Fibroblast of skin of back (primary cell): ENCODE data around the gene DDX31.
"Not testable (repeated sequence)": the region's sequence is repeated elsewhere in the genome, so short reads cannot be mapped to it uniquely, and the experiment has no call there.

Experiments used
- DNase-seq: peaks from one replicate; pipeline ENCODE4 v3.0.0-alpha.2; 2013

Gene DDX31

DNA sequence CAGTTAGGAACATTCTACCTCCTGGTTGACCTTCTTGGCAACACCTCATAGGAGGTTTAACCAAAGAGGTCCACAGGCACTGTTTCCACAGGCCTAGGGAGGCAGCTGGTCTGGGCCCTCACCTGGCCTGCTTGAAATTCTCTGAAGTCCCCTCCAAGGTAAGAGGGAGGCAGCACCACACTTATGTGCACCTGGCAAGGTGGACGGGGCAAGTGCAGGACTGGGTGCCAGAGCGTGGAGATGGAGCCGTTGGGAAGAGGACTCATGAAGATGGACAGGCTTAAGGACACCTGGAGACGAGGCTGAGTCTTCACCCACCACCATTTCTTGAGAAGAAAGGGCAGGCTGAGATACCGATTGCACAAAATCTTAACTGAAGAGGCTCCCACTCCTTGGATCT is 94.0 kb downstream of the DDX31 start:
- DNase-seq: no peak

DNA sequence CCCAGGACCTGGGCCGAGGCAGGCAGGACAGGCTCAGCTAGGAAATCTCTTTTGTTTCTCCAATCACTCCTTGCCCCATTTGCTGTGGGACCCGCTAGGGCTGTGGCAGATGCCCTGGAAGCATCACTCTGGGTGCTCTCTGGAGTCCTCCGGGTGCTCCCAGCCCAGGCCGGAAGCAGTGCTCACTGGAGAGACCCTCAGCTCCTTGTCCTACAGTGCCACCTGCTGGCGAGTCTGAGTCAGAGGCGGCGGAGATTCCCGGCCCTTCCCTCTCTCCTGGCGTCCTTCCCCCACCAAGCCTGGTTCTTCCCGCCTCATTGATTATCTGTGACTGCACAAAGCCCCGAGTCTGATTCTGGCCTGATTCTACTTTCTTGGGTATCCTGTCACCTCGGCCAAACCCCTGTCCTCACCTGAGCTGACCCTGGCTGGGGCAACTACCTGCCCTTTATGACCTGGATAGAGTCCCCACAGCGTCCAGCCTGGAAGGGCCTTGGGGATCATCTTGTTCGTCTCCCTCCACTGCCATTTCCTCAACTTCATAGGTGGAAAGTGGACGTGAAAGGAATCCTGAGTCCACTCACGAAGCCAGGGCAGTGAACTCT is 94.7 kb downstream of the DDX31 start:
- peak; percentile 75 for DNase-seq

DNA sequence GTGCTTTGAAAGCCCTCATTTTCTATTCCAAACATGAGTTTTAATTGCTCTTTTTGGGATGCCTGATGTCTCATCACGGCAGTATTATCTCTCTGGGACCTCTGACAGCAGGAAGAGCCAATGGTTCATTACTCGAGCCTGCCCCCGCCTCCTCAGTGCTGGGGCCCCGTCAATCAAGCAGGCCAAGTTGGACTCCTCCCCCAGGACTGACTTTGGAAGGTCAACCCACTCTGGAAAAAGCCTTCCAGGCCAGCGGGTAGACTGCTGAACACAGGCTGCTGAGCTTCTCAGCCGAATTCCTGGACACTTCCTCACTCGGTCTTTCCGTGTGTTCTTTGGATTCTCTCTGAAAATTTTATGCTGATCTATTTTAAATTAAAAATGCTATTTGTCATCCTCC is 96.9 kb downstream of the DDX31 start:
- DNase-seq: peak; percentile 43

DNA sequence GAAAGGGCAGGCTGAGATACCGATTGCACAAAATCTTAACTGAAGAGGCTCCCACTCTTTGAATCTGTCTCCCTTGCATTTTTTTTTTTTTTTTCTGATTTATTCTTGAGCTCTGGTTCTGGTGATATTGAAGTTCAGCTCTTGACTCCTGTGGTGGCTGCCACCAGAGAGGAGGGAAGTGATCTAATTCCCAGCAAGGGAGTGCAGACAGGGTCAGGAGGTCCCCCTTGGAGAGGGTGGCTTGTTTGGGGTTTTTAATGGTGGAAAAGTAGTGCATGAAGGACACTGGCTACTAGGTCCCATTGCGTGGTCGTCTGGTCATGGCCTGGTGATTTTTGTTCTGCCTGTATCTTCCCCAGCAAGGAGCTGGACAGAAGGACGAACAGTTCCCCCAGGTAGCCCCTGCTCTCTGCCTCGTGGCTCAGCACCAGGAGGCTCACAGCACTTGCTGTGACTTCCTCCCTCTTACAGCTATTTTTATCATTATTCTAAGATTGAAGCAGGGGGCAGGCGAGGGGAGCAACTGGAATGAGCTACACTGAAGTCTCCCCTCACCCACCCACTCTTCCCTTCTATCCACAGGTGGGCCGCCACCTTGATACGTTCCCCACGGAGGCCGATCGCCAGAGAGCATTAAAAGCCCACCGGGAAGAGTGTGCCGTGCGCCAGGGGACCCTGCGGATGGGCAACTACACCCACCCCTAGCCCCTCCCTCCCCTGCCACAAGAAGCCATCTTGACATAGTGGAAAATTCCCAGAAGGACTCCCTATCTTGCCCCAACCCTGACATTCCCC is 97.8 kb downstream of the DDX31 start:
- DNase-seq: no peak

DNA sequence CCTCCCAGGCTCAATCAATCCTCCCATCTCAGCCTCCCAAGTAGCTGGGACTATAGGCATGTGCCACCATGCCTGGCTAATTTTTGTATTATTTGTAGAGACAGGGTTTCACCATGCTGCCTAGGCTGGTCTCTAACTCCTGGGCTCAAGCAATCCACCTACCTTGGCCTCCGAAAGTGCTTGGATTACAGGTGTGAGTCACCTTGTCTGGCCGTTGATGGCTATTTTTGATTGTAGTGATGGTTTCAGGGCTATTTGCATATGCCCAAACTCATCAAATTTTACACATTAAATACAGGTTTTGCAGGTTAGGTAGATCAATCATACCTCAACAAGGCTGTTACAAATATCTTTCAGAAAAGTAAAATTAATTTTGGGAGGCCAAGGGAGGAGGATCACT is 101.0 kb downstream of the DDX31 start:
- DNase-seq: not testable (repeated sequence)

DNA sequence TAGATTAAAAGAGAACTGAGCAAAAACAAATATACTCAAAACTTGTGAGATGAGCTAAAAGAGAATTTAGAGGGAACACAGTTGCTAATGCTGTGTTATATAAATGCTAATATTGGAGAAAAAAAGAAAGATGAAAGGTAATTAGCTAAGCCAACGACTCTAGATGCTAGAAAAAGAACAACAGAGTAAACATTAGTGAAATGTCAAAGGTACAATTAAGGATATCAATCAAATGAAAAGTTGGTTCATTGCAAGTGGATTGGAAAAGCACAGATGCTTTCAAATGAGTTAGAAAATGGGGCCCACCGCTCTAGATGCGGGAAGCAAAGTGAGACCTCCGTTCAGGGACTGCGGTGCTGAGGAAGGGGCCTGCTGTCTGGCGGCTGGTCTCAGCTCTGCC is 105.3 kb downstream of the DDX31 start:
- DNase-seq: no peak

DNA sequence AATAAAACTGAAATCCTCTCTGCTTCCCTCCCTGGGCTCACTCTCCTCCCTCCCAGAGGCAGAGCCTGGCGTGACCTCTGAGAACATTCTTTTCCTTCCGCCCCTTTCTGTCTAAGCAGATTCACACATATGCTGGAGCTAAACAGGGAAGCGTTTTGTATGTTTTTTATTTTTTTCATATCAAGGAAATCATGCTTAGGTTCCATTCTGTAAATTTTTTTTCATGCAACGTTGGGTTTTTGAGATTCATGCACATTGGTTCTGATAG is 107.5 kb downstream of the DDX31 start:
- DNase-seq: no peak

DNA sequence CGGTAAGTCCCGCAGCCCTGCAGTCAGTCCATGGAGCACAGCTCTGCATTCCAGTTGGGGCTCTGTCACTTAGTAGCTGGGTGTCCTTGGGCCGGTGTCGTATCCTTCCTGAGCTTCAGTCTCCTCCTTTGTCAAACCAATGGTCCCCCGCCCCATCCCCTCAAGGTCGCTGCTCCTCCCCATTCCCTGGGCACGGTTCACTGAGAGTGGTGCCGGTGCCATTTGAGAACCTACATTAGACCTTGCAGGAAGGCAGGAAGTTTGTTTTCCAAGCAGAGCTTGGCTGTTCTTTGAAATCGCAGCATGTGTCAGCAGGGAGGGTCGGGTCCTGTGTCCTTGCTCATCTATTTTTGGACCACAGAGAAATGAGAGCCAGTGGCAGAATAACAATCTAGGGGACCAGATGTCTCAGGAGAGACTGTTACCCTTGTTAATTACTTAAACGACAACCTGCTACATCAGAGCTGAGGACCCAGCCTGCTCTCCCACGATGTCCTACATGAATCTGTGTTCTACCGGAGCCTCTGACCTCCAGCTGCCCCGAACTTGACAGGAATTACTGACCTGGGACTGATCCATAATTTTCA is 109.1 kb downstream of the DDX31 start:
- no peak for DNase-seq

DNA sequence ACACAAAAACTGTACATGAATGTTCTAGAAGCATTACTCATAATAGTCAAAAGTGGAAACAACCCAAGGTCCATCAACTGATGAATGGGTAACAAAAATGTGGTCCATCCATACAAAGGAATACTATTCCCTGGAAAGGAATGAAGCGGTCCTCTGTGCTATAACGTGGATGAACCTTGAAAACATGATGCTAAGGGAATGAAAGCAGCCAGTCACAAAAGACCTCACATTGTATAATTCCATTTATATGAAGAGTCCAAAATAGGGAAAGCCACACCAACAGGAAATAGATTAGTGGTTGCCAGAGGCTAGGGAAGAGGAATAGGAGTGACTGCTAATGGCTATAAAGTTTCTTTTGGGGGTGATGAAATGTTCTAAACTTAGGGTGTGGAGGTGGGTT is 110.1 kb downstream of the DDX31 start:
- no peak for DNase-seq

DNA sequence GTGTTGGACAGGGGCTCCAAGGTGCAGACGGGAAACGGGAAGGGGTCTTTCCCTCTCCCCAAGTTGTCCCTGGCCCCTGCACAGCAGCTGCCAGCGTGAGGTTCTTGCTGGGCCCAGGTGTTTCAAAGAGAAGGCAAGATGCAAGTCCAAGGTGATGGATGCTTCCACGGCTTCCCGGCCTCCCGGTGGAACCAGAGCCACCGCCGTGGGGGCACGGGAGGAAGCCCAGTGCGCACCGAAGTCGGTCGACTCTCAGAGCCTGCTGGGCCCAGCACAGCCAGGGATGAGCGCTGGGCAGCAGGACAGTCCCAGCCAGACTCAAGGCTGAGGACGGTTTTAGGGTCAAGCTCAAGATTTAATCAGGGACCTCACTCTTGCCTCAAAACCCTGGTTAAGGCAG is 112.6 kb downstream of the DDX31 start:
- DNase-seq: no peak

DNA sequence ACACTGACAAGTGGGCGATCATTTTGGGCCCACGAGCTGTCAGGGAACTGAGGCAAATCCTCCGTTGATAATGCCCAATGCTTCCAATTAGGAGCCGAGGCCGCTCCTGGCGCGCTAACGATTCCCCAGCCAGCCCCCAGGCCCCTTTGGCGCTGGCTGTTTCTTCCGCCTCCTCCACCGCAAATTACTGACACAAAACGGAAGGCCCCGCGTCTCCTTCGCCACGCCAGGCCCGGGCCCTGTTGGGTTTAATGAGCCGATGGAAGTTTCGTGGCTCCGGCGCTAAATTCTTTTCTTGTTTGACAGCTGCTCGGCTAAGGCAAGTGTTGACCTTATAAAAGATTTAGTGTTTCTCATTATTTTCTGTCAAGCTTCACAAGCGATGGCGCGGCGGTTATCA is 113.1 kb downstream of the DDX31 start:
- no peak for DNase-seq

DNA sequence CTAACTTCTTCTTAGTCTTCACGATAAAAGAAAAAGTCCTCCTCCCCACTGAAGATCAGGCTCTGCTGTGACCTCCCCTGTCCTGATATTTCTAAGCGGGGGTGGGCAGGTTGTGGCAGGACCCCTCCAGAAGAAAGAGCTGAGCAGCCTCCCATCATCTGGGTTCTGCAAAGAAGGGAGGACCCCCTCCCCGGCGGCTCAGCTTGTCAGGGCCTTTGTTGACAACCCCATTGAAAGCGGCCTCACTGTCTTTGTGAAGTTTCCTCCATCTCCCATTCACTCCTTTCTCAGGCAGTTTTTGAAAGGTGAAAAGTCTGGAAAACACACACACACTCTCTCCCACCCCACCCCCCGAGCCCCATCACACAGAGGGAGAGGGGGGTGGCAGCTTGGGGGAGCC is 113.5 kb downstream of the DDX31 start:
- no peak for DNase-seq

DNA sequence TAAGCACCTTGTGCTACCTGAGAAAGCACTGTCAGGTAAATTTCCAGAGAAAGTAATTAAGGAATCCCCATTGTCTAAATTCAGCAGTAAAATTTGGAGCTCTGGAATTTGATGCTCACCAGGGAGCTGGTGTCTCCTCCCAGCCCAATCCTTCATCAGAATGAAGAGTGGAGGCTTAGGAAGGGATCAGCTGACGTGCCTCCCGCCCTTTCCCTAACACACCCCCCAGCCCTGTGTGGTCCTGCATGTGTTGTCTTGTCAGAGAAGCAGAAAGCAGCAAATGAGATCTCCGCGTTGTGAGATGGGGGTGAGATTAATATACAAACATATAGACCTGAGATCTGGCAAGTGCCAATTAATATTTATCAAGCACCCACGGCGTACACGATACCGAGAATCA is 114.3 kb downstream of the DDX31 start:
- DNase-seq: no peak

DNA sequence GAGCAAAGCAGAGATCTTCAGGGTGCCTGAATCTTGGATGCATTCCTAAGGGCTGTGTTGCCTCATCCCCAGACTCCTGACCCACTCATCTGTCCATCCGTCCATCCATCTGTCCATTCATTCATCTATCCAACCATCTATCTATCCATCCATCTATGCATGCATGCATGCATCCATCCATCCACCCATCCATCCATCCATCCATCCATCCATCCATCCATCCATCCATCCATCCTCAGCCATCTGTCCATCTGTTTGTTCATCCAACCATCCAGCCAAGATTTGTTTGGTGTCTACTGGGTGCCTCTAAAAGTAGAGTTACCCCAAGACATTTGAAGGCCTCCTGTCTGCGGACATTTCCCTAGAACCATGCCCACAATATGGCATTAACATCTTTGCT is 115.0 kb downstream of the DDX31 start:
- DNase-seq: no peak

DNA sequence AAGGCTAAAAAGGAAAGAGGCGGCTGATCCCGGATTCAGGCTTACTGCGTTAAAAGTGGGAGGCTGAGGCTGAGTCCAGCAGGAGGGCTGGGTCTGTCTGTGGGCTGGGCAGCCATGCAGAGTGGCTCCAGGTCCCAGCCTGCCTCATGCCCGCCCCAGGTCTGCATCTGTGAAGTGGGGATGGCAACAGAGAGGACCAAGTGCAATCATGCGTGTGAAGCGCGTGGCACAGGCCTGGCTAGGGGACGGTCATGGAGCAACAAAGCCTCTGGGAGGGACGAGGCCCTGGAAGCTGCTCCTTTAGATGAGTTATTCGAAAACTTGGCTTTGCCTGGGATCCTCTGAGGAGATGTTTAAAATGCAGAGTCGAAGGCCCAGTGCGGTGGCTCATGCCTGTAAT is 117.7 kb downstream of the DDX31 start:
- no peak for DNase-seq

DNA sequence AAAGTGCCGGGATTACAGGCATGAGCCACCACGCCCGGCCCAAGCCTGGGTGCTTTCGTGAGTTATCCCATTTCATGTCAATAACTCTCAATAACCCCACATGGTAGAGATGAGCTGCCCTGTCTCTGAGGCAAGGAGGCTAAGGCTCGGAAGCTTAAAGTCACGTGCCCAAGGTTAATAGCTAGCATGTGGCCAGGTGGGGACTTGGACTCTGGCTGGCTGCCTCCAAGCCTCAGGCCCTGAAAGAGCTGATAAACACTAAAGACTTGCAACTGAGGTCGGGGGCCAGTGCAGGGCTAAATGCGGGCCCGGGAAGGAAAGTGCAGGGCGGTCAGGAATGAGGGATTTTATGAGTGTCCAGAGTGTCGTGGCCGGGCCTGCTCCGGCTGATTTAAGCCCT is 118.2 kb downstream of the DDX31 start:
- DNase-seq: no peak

DNA sequence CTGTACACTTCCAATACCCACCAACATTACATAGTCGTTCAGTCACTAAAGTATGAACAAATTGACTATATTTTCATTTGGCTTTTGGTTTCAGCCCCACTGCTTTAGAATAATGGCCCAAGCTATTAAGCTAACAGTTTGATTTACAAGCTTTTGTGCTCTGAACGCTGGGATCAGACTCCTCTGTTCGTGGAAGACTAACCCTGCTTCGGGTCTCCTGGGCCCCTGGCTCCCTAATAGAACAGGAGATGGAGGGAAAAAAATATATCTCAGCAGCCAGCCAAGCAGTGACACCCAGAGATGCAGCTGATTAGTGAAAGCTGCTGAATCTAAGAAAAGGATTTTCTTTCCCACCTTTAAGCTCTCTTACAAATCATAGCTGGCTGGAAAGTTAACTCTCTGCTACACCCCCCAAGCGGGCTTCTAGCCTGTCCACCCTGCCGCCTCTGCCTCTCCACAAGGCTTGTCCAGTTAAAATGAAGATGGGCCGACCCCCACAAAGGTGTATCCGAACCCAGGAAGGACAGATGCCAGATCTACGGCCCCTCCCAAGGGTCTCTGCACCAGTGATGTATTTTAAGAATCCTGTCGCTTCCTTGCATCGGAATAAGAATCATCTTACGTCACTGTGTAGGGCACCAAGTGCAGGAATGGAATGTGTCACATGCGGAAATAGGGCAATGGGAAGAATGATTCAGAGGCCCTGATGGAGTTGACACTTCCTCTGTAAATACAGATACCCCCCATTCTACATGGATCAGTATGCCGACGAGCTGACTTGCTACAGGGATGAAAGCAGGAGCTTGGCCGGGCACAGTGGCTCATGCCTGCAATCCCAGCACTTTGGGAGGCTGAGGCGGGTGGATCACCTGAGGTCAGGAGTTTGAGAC is 120.8 kb downstream of the DDX31 start:
- peak; percentile 26 for DNase-seq

DNA sequence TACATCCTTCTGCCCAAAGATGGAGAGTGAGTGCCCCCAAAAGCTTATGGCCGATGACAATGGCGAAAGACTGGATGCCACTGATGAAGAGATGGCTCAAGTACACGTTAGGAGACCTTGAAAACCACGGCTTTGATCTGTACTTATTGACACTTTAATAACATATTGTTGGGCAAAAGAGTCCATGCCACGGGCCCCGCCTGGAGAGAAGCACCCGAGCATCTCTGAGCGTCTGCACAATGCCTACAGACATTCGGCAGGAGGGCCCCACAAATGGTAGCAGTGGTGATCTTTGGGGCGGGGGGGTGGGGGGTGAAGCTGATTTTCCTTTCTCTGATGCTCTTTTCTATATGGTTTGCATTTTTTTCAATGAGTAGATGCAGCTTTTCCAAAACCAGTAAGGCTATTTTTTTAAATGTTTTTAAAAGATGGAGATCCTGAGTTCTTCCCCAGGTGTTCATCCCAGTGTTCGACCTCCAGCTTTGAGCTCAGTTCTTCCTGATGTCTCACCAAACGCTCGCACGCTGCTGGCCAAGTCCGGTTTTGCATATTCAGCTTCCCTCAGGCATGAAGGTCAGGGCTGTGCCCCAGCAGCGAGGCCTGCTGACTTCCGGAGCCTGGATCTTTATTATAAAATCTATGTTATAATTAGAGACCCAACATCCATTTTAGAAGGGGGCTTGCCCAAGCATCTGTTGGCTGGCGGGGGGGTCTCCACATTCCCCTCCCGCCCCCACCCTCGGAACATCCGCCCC is 121.6 kb downstream of the DDX31 start:
- DNase-seq: no peak

DNA sequence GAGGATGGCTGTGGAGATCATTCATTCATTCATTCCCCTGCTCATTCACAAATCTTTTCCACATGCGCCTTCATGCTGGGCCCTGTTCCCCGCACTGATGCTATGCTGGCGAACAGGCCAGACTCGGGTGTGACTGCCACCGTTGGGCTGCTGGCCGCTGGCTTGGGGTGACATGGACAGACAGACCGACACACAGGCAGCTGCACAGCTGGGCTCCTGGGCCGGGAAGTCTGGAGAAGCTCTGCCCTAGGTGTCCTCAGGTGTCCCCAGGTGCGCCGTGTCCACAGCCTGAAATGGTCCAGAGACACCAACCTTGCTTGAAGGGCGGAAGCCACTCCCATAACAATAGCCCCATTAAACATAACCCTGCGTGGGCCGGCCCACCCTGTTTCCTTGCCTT is 122.3 kb downstream of the DDX31 start:
- DNase-seq: no peak

DNA sequence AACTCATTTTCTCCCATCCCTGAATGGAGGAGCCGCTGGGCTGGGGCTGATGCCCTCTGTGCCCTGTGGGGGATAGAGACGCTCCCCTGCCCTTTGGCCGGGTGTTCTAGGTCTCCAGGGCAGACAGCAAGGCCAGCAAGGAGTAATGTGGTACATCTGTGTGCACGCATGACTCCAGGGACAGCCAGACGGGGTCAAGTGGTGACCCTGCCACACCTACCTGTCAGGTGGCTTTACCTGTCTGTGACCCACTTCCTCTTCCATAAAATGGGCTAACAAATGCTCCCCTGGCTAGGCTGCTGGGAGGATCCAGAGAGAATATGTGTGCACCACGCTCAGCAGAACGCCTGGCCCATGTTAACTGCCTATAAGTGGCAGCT is 122.7 kb downstream of the DDX31 start:
- no peak for DNase-seq

DNA sequence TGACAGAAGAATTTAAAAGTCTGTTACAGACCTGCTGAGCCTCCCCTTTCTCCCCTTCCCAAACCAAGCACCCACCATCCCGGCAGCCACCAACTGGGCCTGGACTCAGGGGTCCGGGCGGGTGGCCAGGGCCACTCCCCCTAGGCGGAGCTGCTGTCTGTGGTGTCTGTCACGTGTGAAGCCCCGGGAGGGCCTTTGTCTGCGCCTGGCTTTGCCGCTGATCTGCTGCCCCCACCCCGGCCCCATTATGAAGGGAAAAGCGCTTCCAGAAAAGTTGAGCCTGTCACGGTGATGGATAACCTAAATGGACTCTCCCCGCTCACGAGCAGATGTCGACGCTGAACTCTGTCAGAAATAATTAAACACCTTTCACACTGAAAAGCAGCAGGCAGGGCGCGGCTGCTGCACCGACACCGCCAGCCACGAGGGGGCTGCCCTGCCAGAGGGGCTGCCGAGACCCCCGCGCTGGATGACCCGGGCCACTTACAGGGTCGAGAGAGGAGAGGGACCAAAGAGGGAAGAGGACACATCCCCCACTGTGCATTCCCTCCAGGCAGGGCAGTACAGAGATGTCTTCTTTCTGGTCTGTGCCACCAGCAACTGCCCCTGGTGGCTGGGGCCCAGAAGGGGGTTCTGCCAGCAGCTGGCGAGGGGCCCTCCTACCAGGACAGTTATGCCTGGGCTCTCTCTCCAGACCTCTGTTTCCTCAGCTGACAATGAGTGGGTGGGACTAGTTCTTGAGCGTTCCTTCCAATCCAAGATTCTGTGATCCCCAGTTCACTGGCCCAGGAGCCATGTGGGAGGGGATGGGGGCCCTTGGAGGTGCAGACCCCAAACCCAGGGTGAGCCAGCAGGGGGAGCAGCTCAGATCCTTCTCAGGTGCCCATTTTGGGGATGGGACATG is 123.4 kb downstream of the DDX31 start:
- DNase-seq: peak; percentile 41

DNA sequence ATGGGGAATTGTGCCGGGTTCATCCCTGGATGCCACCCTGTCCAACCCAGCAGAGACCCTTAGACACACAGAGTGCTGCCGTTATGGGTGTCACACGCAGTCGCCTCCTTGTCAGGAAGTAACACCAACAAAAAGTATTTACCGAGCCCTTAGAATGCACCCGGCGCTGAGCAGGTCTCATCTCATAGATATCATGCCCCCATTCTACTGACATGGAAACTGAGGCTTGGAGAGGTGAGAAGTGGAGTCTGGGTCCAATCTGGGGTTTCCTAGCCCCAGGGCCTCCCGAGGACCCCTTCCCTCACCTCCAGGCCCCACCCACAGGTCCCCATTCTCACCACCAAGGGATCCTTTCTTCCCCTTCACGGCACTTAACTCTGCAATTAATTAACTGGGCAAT is 124.2 kb downstream of the DDX31 start:
- no peak for DNase-seq
